Erythroblast (primary cell): ENCODE data around the gene ZNF385A.

Experiments used
- GATA1 ChIP-seq: IDR thresholded peaks from 2 replicates; pipeline ENCODE4 v1.6.1; 2011; ENCODE audit warnings: low read depth, mild to moderate bottlenecking, control low read depth, low read length, moderate library complexity
- POLR2A ChIP-seq: IDR thresholded peaks from 2 replicates; pipeline ENCODE4 v1.6.1; 2011; ENCODE audit warnings: mild to moderate bottlenecking, low read length

DNA sequence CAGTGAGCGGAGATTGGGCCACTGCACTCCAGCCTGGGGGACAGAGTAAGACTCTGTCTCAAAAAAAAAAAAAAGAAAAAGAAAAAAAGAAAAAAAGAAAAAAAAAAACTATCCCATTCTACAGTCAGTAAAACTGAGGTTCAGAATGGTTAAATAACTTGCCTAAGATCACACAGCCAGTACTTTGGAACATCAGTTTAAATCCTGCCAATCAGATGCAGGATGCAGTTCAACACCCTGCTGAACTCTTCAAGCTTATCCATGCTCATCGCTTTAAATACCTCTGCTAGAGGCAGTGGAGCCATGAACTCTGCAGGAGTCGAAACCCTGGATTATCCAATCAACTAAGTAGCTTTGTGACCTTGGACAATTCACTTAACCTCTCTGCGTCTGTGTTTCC is 3.4 kb downstream of the ZNF385A start:
- TF ChIP-seq POLR2A (no peak), GATA1 (no peak)
